Stimulated activated CD8-positive, alpha-beta memory T cell treated with anti-CD3 and anti-CD28 coated beads, Interleukin-15, amount 100 ng/mL, for 24 hours (primary cell): Measurements from ENCODE around the gene TRMT1L.
A peak's percentile ranks its signal among the peaks of the same experiment; 100 is the strongest.
"Not testable (repeated sequence)": the region's sequence is repeated elsewhere in the genome, so short reads cannot be mapped to it uniquely, and the experiment has no call there.

ENCODE experiments used
- DNase-seq: peaks from one replicate; pipeline ENCODE4 v3.0.0-alpha.2; 2020; ENCODE audit warnings: low read depth

TRMT1L gene, protein sequence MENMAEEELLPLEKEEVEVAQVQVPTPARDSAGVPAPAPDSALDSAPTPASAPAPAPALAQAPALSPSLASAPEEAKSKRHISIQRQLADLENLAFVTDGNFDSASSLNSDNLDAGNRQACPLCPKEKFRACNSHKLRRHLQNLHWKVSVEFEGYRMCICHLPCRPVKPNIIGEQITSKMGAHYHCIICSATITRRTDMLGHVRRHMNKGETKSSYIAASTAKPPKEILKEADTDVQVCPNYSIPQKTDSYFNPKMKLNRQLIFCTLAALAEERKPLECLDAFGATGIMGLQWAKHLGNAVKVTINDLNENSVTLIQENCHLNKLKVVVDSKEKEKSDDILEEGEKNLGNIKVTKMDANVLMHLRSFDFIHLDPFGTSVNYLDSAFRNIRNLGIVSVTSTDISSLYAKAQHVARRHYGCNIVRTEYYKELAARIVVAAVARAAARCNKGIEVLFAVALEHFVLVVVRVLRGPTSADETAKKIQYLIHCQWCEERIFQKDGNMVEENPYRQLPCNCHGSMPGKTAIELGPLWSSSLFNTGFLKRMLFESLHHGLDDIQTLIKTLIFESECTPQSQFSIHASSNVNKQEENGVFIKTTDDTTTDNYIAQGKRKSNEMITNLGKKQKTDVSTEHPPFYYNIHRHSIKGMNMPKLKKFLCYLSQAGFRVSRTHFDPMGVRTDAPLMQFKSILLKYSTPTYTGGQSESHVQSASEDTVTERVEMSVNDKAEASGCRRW

DNA sequence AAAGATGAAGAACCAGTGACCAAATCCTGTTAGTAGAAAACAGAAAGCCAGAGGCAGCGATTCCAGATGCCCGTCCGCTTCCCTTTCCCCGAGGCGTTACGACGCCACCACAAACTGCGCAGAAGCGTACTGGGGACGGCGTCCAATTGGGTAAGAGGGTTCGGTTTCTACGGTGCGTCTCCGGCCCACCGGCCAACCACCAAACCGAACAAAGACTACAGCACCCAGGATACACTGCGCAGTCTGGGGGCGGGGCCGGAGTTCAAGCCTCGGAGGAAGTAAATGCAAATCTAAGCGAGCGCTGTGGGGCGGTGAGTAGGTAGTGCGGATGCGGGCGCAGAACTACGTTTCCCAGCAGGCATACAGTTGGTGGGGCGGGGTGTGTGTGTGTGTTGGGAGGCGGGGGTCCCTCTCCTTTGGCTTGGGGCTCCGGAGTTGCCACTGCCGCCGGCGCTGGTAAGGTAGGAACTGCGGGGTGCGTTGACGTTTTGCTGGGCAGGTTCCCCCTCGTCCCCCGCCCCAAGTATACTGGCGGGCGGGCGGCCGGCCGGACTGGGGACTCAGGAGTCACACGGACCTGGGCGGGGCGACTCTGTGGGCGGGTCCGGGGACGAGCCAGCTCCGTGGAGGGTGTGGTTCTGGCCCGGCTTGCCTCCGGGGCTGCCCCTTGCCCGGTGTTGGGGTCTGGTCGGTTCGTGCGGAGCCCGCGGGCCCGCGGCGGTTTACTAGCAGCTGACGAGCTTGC lies at the start of gene TRMT1L, which contains the start of gene SWT1:
Gene TRMT1L (minus strand): TSS at position 100 of the 745 bp plus-strand sequence. CDS start 241 bp downstream, outside the sequence.
Gene SWT1 (plus strand): TSS at position 314 of the 745 bp plus-strand sequence. CDS start 3,675 bp downstream, outside the sequence.
- peak; percentile 91 for DNase-seq

DNA sequence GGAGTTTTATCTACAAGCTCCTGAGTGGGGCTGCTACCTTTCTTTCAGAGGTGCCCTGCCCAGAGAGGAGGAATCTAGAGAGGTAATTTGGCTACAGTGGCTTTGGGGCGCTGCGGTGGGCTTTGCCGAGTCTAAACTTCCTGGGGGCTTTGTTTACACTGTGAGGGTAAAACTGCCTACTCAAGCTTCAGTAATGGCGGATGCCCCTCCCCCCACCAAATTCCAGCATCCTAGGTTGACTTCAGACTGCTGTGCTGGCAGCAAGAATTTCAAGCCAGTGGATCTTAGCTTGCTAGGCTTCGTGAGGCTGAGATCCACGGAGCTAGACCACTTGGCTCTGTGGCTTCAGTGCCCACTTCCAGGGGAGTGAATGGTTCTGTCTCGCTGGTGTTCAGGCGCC lies 44.1 kb upstream of the TRMT1L start:
- no peak for DNase-seq

DNA sequence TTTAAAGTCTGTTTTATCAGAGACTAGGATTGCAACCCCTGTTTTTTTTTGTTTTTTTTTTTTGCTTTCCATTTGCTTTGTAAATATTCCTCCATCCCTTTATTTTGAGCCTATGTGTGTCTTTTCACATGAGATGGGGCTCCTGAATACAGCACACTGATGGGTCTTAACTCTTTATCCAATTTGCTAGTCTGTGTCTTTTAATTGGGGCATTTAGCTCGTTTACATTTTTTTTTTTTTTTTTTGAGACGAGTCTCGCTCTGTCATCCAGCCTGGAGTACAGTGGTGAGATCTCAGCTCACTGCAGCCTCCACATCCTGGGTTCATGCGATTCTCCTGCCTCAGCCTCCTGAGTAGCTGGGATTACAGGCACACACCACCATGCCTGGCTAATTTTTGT lies 42.0 kb upstream of the TRMT1L start:
- DNase-seq, result not testable (repeated sequence)

DNA sequence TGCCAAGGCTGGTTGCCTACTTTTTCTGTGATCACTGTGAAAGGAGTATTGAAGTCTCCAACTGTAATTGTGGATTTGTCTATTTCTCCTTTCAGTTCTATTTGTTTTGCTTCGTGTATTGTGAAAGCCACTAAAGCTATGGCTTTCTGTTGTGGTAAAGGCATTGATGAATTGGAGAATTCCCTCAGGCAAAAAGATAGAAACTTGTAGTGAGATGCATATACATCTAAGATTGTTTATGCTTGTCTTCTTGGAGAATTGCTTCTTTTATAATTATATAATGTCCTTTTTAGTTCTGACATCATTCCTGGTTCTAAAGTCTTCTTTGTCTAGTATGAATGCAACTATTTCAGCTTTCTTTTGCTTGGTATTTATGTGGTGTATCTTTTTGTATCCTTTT lies 37.0 kb upstream of the TRMT1L start:
- DNase-seq, result no peak

DNA sequence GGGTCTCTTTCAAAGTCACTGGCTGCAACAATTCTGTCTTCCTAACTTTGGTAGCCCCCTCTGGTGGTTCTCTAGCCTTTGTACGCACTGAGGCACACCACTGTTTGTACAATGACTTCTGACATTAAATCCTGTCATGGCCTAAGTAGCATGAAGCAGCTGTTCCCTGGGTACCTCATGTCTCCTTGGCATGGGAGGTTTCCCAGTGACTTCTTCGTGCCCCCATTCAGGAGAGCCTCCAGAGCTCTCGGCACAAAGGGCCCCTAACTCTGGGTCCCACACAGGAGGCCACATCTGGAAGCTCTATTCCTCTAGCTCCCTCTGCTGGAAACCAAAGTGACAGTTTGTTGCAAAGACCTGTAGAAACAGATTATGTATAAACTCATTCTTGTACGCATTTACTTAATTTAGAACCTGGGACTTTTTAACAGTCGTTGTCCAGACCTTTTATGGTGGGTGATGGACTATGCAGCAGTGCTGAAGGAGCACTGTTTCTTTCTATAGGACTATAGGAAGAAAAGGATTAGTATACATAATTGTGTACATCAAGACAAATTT lies 13.6 kb upstream of the TRMT1L start:
- no peak for DNase-seq

DNA sequence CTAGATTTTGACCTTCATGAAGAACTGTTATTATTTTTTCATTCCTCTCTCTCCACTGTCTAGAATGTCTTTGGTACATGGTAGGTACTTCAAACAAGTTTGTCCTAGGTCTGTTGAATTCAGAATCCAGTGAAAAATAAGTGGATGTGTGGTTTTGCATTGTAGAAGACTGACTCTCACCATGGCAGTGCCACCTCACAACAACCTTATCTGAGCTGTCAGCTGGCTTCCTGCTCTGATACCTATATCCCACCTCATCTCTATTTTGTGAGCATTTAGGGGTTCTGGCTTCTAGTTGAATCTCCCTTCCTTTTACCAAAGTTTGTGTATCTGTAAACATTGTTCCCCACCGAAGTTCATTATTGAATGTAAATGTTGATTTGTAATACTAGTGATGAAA lies 9.4 kb upstream of the TRMT1L start:
- DNase-seq, result no peak

DNA sequence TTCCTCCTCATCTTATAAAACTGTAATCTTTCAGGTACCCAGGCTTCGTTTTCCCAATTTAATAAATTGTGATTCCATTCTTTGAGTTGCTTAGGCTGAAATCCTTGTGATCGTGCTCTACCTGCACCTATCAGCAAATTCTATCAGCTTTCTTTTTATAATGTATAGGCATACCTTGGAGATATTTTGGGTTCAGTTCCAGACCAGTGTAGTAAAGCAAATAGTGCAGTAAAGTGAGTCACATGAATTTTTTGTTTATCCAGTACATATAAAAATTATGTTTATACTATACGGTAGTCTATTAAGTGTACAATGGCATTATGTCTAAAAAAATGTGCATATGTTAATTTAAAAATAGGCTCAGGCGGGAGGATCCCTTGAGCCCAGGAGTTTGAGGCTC lies 5.7 kb upstream of the TRMT1L start:
- DNase-seq, result no peak

DNA sequence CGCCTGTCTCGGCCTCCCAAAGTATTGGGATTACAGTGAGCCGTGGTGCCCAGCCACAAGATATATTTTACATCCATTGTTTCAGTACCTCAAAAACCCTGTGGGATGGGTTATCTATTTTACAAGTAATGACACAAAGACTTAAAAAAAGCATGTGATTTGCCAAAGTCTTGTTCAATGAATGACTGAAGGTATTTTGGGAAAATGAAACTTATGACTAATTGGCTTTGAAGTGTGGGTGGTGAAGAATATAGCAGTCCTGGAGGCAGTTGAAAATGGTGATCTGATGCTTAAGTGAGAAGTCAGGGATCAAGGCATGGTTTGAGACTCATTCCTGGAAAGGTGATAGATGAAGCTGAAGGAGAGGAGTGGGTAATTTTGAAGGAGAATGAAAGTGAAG lies 3.2 kb upstream of the TRMT1L start:
- DNase-seq, result no peak

DNA sequence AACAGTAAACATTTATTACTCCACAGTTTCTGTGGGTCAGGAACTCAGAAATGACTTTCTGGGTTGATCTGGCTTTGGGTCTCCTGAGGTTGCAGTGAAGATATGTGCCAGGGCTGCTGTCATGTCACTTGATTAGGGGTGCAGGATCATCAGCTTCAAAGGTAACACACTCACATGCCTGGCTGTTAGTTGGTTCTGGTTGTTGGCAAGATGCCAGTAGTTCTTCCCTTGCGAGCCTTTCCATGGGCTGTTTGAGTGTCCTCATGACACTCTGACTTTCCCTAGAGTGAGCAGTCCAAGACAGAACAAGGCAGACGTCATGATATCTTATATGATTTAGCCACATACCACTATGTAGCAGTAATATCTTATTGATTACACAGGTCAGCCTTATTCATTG lies 2.0 kb upstream of the TRMT1L start:
- no peak for DNase-seq

DNA sequence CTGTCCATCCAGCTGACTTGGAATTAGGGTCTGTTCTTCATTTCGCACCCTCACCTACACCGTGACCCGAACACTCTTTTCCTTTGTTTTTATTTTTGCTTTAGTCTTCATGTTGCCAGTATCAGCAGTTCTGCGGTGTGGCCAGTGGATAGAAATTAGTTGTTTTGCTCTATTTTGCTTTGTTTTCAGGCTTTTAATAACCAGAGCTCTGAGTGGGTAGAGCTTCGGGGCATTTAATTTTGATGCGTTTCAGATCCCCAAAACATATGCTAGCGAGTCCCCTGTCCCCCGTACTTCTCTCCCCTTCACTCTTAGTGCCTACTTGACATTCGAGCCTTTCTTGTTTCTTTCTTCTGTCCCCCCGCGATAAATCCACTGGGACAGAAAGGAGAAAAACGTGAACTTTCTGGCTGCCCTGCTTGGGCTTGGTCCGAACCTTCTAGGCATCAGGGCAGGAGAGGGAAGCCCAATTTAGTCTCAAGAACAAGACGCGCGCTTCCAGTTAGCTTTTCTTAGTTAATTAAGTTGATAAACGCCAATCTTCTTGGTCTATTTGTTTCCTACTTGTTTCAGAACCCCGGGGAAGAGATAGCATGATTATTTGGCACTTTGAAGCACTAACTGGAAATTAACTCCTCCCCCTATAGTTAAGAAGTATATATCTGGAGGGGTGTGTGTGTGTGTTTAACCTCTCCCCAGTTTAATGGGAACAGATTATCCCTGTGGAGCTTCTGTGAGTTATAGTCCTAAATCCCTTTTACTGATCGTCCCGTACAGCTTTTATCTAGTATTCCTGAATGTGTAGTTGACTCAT lies 1.1 kb upstream of the TRMT1L start:
- DNase-seq, result no peak

DNA sequence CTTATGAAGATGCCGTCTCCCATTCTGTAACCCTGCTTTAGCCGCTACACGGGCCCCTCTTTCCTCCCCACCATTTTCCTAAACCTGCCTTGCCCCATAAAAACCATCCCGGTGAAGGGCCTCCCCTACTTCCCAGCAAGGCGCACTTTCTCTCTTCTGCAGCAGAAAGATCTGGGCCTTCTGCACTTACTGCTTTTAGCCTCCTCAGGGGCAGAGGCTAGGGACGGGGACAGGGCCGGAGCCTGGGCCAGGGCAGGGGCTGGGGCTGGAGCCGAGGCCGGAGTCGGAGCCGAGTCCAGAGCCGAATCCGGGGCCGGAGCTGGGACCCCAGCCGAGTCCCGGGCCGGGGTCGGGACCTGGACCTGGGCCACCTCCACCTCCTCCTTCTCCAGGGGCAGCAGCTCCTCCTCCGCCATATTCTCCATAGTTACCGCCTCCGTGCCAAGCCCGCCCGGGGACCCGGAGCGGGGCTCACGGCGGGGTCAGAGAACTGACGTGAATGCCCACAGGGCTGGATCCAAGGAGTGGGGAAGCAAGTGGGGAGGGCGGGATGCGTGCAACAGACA lies 382 bp downstream of the TRMT1L start:
- peak; percentile 11 for DNase-seq

DNA sequence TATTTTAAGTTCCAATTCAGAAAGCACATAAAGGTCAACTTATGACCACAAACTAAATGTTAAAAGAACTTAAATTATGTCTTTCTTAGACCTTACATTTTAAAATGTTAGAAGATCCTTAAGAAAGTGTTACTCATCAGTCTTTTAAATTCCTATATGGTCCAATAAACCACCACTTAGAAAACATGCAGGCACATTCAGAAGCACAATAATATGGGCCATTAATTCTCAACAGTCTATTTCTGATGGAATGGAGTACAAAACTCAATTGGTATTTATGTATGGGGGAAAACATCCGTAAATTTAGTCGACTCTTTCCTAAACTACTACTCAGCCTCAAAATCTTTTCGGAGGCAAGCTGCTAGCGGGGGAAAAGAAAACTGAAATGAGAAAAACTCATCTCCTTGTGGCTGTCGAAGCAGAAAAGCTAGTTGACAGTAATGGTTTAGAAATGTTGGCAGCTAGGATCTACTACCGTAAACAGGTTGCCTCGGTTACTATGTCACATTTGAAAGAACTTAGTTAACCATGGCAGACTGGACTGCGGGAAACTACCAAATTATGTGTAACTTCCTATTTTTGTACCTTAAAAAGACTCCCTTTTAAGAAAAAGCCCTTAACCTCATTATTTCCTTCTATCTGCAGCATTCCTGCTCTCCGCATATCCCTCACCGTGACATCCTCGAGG lies 1.0 kb downstream of the TRMT1L start:
- DNase-seq, result no peak

DNA sequence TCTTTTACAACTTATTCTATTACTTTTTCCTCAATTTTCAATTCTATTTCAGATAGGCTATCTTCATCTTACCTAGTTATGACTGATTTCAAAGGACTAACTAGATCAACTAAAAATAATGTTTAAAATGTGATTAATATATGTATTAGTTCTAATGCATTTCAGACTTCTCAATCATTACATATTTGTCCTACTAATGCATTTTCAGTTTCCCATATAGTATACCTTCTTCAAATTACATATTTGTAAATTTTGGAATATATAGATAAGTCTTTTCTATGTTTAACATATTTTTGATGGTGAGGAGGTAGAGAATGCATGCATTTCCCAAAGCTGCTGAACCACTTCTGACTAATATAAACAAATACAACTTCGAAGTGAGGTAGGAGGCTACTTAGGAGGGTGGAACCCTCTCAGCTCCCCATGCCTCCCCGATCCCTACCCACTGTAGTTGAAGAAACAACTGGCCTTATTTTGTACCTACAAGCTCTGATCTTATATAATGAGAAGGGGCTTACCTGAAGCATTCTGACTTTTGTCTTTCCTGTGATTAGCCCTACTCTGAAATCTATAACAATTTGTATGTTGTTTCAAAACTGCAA lies 1.7 kb downstream of the TRMT1L start:
- no peak for DNase-seq

DNA sequence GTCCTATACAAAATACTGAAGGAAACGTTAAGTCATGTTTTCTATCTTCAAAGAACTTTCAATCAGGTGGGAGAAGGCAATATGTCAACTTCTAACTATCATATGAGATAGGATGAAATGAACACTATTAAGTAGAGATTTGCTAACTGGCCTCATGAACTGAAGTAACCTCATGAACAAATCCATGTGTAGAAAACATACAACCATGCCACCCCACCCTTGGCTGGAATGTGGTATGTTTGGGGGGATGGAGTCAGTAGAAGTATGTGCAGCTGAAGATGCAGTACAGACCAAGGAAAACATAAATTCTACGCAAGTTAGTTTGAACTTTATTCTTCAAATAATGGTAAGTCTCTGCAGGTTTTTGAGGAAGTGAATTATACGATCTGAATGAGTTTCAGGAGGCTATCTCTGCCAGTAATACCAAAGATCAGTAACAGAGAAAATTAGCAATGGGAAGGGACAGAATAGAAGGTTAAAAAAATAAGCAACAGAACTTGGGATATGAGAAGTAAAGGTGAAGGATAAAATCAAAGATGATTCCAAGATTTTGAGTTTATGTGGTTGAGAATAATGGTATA lies 4.5 kb downstream of the TRMT1L start:
- no peak for DNase-seq

DNA sequence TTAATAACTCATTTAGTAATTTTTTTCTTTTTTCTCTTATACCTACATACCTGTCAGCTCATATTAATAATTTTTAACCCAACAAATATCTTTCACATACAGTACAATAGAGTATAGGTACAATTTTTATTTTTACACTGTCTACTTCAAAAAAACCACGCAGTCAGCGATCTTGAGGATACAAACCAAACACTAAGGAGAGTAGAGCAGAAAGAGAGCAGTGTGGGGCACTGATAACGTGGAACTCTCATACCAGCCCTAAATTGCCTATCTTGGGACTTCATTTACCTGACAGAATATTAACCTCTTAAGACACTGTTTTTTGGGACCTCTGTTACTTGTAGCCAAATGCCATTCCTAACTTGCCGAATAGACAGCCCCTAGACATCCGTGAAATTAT lies 5.5 kb downstream of the TRMT1L start:
- no peak for DNase-seq

DNA sequence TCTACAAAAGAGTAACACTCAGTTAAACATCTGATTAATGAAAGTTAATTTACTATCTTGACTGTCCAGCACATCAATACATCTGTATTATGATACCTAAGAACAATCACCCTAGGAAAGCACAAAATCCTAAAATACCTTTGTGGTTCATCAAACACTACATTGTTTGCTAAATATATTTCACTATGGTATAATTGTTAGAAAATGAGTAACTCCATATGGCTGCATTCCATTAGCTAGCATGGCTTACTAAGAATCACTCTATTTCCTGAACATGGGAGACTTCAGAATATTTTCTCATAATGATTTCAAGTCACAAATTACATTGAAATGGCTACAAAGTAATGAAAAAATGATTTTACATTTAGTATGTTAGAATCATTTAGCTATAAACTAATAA lies 12.5 kb downstream of the TRMT1L start:
- no peak for DNase-seq

DNA sequence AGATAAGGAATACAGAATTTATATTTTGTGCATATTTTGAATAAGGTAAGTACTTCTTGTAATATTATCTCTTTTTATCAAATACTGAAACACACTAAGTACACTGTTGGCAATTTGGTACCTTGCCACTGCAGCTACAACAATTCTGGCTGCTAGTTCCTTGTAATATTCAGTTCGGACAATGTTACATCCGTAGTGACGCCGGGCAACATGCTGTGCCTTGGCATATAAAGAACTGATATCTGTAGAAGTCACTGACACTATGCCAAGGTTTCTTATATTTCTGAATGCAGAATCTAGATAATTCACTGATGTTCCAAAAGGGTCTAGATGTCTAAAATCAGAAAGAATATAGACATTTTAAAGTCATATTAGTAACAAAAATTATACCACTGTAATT lies 17.5 kb downstream of the TRMT1L start:
- no peak for DNase-seq

DNA sequence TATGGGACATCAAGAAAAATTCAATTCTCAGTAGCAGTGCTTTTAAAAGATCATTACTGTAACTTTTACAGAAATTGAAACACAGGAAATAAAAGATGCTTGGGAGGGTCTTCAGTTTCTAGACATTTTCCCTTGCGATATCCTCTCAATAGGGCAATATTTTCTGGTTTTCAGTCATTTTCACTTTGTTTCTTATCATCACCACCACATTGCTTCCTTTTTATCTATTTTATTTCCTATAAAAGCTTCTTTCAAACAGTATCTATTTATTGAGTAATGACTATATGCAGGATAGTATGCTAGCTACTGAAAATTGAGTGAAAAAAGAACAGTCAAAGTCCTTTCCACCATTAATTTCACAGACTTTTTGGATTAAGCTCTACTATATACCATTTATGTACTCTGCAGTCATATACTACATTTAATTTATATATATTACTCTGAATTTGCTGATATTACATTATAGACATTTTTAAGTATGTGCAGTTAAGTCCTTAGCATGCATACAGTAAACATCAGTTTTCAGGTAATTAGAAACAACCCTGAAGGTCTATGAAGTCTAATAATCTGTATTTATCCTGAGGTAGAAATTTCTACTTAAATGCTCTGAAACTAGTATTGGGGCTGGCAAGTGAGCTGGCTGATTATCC lies 18.7 kb downstream of the TRMT1L start:
- no peak for DNase-seq

DNA sequence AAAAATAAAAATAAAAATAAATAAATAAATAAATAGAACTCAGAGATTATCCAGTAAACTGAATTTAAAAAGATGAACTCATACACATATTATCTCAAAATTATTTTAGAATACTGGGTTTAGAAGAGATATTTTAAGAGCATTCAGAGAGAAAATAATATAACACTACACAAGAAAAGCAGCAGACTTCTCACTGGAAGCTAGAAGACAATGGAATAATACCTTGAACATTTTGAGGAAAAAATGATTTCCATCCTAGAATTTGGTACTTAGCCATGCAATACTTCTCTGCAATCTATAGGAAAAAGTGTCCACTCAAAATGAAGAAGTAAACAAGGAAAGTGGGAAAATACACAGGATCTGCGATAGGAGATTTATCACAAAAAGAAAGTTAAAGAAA lies 24.2 kb downstream of the TRMT1L start:
- no peak for DNase-seq
